HEK293 (cell line): ENCODE data around the gene SQOR.

Experiments used
- AEBP2 ChIP-seq: fragments of 450-650 bp; formaldehyde crosslinking; IDR thresholded peaks from 2 replicates; pipeline ENCODE4 v1.5.1; 2016; ENCODE audit warnings: missing biosample characterization, missing genetic modification characterization, borderline replicate concordance
- ATF2 ChIP-seq: fragments of 450-650 bp; formaldehyde crosslinking; IDR thresholded peaks from 2 replicates; pipeline ENCODE4 v1.5.1; 2016; ENCODE audit warnings: missing biosample characterization, missing genetic modification characterization, low read depth
- GLI4 ChIP-seq: fragments of 450-650 bp; formaldehyde crosslinking; IDR thresholded peaks from 2 replicates; pipeline ENCODE4 v1.5.1; 2016; ENCODE audit warnings: missing biosample characterization, missing genetic modification characterization
- HOXA7 ChIP-seq: sonication (generic); formaldehyde crosslinking; IDR thresholded peaks from 2 replicates; pipeline ENCODE4 v1.8.1; 2022; ENCODE audit warnings: missing genetic modification reagents, borderline replicate concordance
- PRDM1 ChIP-seq: fragments of 450-650 bp; formaldehyde crosslinking; IDR thresholded peaks from 2 replicates; pipeline ENCODE4; 2016; ENCODE audit warnings: missing biosample characterization, missing genetic modification characterization
- TSHZ1 ChIP-seq: fragments of 450-650 bp; formaldehyde crosslinking; IDR thresholded peaks from 2 replicates; pipeline ENCODE4 v1.5.1; 2016; ENCODE audit warnings: missing biosample characterization, missing genetic modification characterization, borderline replicate concordance
- YY1 ChIP-seq: fragments of 450-650 bp; formaldehyde crosslinking; IDR thresholded peaks from 2 replicates; pipeline ENCODE4 v1.5.1; 2018; ENCODE audit warnings: missing biosample characterization, missing genetic modification characterization
- ZBTB20 ChIP-seq: fragments of 450-650 bp; formaldehyde crosslinking; IDR thresholded peaks from 2 replicates; pipeline ENCODE4 v1.5.1; 2016; ENCODE audit warnings: missing biosample characterization, missing genetic modification characterization
- ZFP69B ChIP-seq: fragments of 450-650 bp; formaldehyde crosslinking; IDR thresholded peaks from 2 replicates; pipeline ENCODE4 v1.5.1; 2016; ENCODE audit warnings: missing biosample characterization, missing genetic modification characterization
- ZNF16 ChIP-seq: fragments of 450-650 bp; formaldehyde crosslinking; IDR thresholded peaks from 2 replicates; pipeline ENCODE4 v1.5.1; 2016; ENCODE audit warnings: low read depth, missing biosample characterization, missing genetic modification characterization
- ZNF248 ChIP-seq: fragments of 450-650 bp; formaldehyde crosslinking; IDR thresholded peaks from 2 replicates; pipeline ENCODE4 v1.5.1; 2017; ENCODE audit warnings: missing biosample characterization, missing genetic modification characterization
- ZNF324 ChIP-seq: fragments of 450-650 bp; formaldehyde crosslinking; IDR thresholded peaks from 2 replicates; pipeline ENCODE4 v1.5.1; 2016; ENCODE audit warnings: missing biosample characterization, missing genetic modification characterization
- ZNF341 ChIP-seq: fragments of 450-650 bp; formaldehyde crosslinking; IDR thresholded peaks from 2 replicates; pipeline ENCODE4; 2016; ENCODE audit warnings: low read depth, missing biosample characterization, missing genetic modification characterization
- ZNF473 ChIP-seq: fragments of 450-650 bp; formaldehyde crosslinking; IDR thresholded peaks from 2 replicates; pipeline ENCODE4 v1.5.1; 2017; ENCODE audit warnings: missing biosample characterization, missing genetic modification characterization
- ZNF514 ChIP-seq: fragments of 450-650 bp; formaldehyde crosslinking; IDR thresholded peaks from 2 replicates; pipeline ENCODE4 v1.5.1; 2016; ENCODE audit warnings: missing biosample characterization, missing genetic modification characterization
- ZNF530 ChIP-seq: fragments of 450-650 bp; formaldehyde crosslinking; IDR thresholded peaks from 2 replicates; pipeline ENCODE4 v1.5.1; 2016; ENCODE audit warnings: low read depth, missing biosample characterization, missing genetic modification characterization
- ZNF747 ChIP-seq: fragments of 450-650 bp; formaldehyde crosslinking; IDR thresholded peaks from 2 replicates; pipeline ENCODE4 v1.5.1; 2016; ENCODE audit warnings: missing biosample characterization, missing genetic modification characterization
- ZNF776 ChIP-seq: fragments of 450-650 bp; formaldehyde crosslinking; IDR thresholded peaks from 2 replicates; pipeline ENCODE4 v1.5.0; 2017; ENCODE audit warnings: missing biosample characterization, missing genetic modification characterization, borderline replicate concordance
- ZSCAN30 ChIP-seq: fragments of 450-650 bp; IDR thresholded peaks from 2 replicates; pipeline ENCODE4 v1.5.1; 2018; ENCODE audit warnings: missing biosample characterization, mild to moderate bottlenecking, missing genetic modification characterization, moderate library complexity
- ZSCAN4 ChIP-seq: fragments of 450-650 bp; formaldehyde crosslinking; IDR thresholded peaks from 2 replicates; pipeline ENCODE4 v1.5.1; 2017; ENCODE audit warnings: missing biosample characterization, missing genetic modification characterization
- TF ChIP-seq, protein P1 (sequence below): fragments of 450-650 bp; formaldehyde crosslinking; IDR thresholded peaks from 2 replicates; pipeline ENCODE4 v1.5.1; 2016; ENCODE audit warnings: missing biosample characterization, missing genetic modification characterization
- TF ChIP-seq, protein P2 (sequence below): fragments of 450-650 bp; formaldehyde crosslinking; IDR thresholded peaks from 2 replicates; pipeline ENCODE4 v1.5.0; 2017; ENCODE audit warnings: missing biosample characterization, missing genetic modification characterization, borderline replicate concordance
- TF ChIP-seq, protein P3 (sequence below): fragments of 450-650 bp; formaldehyde crosslinking; IDR thresholded peaks from 2 replicates; pipeline ENCODE4 v1.5.1; 2017; ENCODE audit warnings: missing biosample characterization, missing genetic modification characterization

The SQOR gene

DNA sequence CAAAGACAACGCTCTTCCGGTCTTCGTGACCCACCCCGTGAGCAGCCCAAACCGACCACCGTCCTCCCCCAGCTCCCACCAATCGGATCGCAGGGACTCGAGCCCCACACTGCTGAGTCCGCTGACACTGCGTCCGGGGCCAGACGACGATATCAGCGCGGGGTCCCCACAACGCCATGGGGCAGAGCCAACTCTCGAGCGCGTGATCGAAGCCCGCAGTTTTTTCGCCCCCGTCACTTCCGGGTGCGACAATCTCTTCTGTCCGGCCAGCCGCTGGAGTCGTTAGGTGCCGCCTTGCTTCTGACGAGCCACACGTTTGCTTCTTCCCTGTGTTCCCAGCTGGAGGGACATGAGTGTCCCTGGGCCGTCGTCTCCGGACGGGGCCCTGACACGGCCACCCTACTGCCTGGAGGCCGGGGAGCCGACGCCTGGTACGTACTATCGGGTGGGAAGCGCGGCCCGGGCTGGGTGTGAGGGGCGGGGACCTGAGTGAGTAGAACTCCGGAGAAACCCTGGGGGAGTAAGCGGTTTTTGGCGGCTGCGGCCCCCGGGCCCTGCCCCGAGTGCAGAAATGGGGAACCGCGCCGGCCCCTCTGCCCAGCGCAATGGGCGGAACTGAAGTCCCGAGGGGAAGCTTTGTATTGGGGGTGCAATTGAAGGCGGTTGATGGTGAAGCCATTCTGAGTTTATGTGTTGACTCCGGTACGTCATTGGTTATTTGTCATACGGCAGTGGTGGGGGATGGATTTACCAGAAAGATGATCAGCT, 47.5 kb upstream of the SQOR start, which contains the start of gene BLOC1S6 (continued):
- TF ChIP-seq, protein P1, sequence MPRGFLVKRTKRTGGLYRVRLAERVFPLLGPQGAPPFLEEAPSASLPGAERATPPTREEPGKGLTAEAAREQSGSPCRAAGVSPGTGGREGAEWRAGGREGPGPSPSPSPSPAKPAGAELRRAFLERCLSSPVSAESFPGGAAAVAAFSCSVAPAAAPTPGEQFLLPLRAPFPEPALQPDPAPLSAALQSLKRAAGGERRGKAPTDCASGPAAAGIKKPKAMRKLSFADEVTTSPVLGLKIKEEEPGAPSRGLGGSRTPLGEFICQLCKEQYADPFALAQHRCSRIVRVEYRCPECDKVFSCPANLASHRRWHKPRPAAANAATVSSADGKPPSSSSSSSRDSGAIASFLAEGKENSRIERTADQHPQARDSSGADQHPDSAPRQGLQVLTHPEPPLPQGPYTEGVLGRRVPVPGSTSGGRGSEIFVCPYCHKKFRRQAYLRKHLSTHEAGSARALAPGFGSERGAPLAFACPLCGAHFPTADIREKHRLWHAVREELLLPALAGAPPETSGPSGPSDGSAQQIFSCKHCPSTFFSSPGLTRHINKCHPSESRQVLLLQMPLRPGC, result peak; percentile 59; the same call in 1 of the 2 replicates
- TF ChIP-seq ZSCAN4 (tag by site-specific recombination), result peak; percentile 21; the same call in 1 of the 2 replicates
- no peak for TF ChIP-seq ZNF514 (tag by site-specific recombination)
- peak; percentile 98 for TF ChIP-seq ATF2
- TF ChIP-seq HOXA7, result no peak
- peak; percentile 38; the same call in 1 of the 2 replicates for TF ChIP-seq YY1 (tag by site-specific recombination)
- TF ChIP-seq ZBTB20 (tag by site-specific recombination), result peak; percentile 96
- peak; percentile 95 for TF ChIP-seq ZNF341 (tag by site-specific recombination)
- no peak for TF ChIP-seq ZNF16 (tag by site-specific recombination)
- TF ChIP-seq, protein P2, sequence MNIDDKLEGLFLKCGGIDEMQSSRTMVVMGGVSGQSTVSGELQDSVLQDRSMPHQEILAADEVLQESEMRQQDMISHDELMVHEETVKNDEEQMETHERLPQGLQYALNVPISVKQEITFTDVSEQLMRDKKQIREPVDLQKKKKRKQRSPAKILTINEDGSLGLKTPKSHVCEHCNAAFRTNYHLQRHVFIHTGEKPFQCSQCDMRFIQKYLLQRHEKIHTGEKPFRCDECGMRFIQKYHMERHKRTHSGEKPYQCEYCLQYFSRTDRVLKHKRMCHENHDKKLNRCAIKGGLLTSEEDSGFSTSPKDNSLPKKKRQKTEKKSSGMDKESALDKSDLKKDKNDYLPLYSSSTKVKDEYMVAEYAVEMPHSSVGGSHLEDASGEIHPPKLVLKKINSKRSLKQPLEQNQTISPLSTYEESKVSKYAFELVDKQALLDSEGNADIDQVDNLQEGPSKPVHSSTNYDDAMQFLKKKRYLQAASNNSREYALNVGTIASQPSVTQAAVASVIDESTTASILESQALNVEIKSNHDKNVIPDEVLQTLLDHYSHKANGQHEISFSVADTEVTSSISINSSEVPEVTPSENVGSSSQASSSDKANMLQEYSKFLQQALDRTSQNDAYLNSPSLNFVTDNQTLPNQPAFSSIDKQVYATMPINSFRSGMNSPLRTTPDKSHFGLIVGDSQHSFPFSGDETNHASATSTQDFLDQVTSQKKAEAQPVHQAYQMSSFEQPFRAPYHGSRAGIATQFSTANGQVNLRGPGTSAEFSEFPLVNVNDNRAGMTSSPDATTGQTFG (tag by site-specific recombination), result no peak
- peak; percentile 14; the same call in 1 of the 2 replicates for TF ChIP-seq GLI4 (tag by site-specific recombination)
- no peak for TF ChIP-seq AEBP2 (tag by site-specific recombination)
- TF ChIP-seq ZNF747, result no peak
- TF ChIP-seq, protein P3, sequence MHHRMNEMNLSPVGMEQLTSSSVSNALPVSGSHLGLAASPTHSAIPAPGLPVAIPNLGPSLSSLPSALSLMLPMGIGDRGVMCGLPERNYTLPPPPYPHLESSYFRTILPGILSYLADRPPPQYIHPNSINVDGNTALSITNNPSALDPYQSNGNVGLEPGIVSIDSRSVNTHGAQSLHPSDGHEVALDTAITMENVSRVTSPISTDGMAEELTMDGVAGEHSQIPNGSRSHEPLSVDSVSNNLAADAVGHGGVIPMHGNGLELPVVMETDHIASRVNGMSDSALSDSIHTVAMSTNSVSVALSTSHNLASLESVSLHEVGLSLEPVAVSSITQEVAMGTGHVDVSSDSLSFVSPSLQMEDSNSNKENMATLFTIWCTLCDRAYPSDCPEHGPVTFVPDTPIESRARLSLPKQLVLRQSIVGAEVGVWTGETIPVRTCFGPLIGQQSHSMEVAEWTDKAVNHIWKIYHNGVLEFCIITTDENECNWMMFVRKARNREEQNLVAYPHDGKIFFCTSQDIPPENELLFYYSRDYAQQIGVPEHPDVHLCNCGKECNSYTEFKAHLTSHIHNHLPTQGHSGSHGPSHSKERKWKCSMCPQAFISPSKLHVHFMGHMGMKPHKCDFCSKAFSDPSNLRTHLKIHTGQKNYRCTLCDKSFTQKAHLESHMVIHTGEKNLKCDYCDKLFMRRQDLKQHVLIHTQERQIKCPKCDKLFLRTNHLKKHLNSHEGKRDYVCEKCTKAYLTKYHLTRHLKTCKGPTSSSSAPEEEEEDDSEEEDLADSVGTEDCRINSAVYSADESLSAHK, result no peak
- no peak for TF ChIP-seq ZNF248 (tag by site-specific recombination)
- TF ChIP-seq ZSCAN30 (tag by site-specific recombination), result 0 out of 2 replicates have a peak, but pooled peaks have one; percentile 63
- no peak for TF ChIP-seq ZNF776 (tag by site-specific recombination)
- no peak for TF ChIP-seq ZNF324 (tag by site-specific recombination)
- no peak for TF ChIP-seq ZNF473 (tag by site-specific recombination)
- peak; percentile 51; the same call in 1 of the 2 replicates for TF ChIP-seq ZFP69B
- no peak for TF ChIP-seq PRDM1
- no peak for TF ChIP-seq ZNF530 (tag by site-specific recombination)
- TF ChIP-seq TSHZ1 (tag by site-specific recombination), result no peak
